PC-3 (cell line): ENCODE measurements around the gene VTI1A.
A peak's percentile ranks its signal among the peaks of the same experiment; 100 is the strongest.

Experiments used
- EZH2 ChIP-seq: fragments of 300-600 bp; sonication (generic); IDR thresholded peaks from one replicate; pipeline ENCODE4 v1.6.1; 2017; ENCODE audit warnings: antibody characterized with exemption, mild to moderate bottlenecking, low read length; ENCODE audit not compliant: unreplicated experiment
- EZH2phosphoT487 ChIP-seq: fragments of 300-600 bp; sonication (generic); IDR thresholded peaks from 2 replicates; pipeline ENCODE4 v1.6.1; 2018; ENCODE audit warnings: mild to moderate bottlenecking, antibody characterized with exemption, low read length, borderline replicate concordance
- TF ChIP-seq, protein P1 (sequence below): fragments of 300-600 bp; sonication (generic); conservative IDR thresholded peaks from 2 replicates; pipeline ENCODE4 v1.5.1; 2017; ENCODE audit warnings: antibody characterized with exemption, low read depth, mild to moderate bottlenecking, low read length

DNA sequence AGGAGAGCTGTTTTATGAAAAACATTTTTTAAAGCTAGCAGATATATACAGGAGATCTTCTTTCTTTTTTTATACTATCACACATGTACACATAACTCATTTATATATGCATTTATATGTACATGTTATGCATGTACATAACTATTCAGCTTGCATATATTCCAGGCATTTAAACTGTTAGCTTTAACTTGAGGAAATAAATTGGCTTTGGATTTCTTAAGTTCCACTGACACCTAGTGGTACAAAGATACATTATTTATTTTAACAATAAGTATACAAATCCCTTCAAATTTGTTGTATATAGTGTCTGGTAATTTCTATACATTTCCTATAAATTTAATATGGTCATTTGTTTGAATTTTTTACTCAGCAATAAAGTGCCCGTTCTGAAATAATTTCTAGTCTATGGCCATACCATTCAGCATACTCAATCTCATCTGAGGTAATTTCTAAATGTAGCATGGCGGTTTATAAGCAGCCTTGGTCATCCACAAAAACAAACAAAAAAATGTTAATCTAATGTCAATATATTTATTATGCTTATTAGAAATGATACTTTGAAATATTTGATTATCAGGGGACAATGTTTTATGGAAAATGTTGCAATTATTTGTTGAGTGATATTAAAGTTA, 11.9 kb upstream of the VTI1A start:
- TF ChIP-seq, protein P1, sequence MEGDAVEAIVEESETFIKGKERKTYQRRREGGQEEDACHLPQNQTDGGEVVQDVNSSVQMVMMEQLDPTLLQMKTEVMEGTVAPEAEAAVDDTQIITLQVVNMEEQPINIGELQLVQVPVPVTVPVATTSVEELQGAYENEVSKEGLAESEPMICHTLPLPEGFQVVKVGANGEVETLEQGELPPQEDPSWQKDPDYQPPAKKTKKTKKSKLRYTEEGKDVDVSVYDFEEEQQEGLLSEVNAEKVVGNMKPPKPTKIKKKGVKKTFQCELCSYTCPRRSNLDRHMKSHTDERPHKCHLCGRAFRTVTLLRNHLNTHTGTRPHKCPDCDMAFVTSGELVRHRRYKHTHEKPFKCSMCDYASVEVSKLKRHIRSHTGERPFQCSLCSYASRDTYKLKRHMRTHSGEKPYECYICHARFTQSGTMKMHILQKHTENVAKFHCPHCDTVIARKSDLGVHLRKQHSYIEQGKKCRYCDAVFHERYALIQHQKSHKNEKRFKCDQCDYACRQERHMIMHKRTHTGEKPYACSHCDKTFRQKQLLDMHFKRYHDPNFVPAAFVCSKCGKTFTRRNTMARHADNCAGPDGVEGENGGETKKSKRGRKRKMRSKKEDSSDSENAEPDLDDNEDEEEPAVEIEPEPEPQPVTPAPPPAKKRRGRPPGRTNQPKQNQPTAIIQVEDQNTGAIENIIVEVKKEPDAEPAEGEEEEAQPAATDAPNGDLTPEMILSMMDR: peak; percentile 68
- no peak for TF ChIP-seq EZH2
- TF ChIP-seq EZH2phosphoT487: no peak
